ENCODE measurements around the gene SGF29. TPM values are rescaled to one million over a fixed set of nuclear protein-coding genes. Genes with fewer than 3 reads are reported as not detected.

The SGF29 gene
- total RNA-seq, 4 donors from 2014 or later, result 31.9 to 52.1 (median 36.1) TPM

- Histone ChIP-seq H3K27ac (no peak overlapping the region), H3K9me3 (no peaks in the 10 kb centered on the region), H3K4me1 (peaks cover 0 to 18% (median 0%) of the 10 kb centered on the region in 4 donors), H3K36me3 (peaks cover 0 to 1% (median 0%) of the 10 kb centered on the region in 3 donors), H3K4me3 (no peak overlapping the region), H3K27me3 (no peaks in the 10 kb centered on the region)
- 89 to 98% methylated on average over 2 of the region's 2 CpGs for WGBS, 2 donors
- TF ChIP-seq POLR2A (IDR thresholded peaks at IDR 0.05) (no peak), EP300 (IDR thresholded peaks at IDR 0.05) (no peak)
- TF ChIP-seq, protein P1, sequence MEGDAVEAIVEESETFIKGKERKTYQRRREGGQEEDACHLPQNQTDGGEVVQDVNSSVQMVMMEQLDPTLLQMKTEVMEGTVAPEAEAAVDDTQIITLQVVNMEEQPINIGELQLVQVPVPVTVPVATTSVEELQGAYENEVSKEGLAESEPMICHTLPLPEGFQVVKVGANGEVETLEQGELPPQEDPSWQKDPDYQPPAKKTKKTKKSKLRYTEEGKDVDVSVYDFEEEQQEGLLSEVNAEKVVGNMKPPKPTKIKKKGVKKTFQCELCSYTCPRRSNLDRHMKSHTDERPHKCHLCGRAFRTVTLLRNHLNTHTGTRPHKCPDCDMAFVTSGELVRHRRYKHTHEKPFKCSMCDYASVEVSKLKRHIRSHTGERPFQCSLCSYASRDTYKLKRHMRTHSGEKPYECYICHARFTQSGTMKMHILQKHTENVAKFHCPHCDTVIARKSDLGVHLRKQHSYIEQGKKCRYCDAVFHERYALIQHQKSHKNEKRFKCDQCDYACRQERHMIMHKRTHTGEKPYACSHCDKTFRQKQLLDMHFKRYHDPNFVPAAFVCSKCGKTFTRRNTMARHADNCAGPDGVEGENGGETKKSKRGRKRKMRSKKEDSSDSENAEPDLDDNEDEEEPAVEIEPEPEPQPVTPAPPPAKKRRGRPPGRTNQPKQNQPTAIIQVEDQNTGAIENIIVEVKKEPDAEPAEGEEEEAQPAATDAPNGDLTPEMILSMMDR (IDR thresholded peaks at IDR 0.05), result no peak
- no peak for DNase-seq (ENCODE audit: low spot score in 2 of 2)
Measured at GRCh38 chr16:28574925-28575324, 21.2 kb downstream of the SGF29 start.

DNA sequence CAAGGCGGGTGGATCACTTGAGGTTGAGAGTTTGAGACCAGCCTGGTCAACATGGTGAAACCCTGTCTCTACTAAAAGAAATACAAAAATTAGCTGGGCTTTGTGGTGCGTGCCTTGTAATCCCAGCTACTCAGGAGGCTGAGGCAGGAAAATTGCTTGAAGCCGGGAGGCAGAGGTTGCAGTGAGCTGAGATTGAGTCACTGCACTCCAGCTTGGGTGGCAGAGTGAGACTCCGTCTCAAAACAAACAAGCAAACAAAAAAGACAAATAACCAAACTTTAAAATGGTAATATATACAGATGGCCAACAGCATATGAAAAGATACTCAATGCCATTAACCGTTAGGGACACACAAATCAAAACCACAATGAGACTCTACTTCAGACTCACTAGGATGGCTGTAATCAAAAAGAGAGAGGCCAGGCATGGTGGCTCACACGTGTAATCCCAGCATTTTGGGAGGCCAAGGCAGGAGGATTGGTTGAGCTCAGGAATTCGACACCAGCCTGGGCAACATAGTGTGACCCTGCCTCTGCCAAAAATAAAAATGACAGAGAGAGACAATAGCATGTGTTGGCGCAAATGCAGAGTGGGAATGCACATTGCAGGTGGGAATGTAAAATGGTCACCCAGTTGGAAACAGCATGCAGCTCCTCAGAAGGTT is 21.9 kb downstream of the SGF29 start:
- H3K9me3 ChIP-seq, result no peaks in the 10 kb centered on the region
- 88 to 93% methylated on average over 8 of the region's 8 CpGs for WGBS, 2 donors
- TF ChIP-seq, protein P1 (IDR thresholded peaks at IDR 0.05), result no peak
- TF ChIP-seq POLR2A (IDR thresholded peaks at IDR 0.05), result no peak

GRCh38 chr16:28580726-28581315 is 27.1 kb downstream of the SGF29 start:
- TF ChIP-seq POLR2A (IDR thresholded peaks at IDR 0.05) (no peak), EP300 (IDR thresholded peaks at IDR 0.05) (no peak)
- TF ChIP-seq, protein P1 (IDR thresholded peaks at IDR 0.05), result no peak
- Histone ChIP-seq H3K4me1 (no peaks in the 10 kb centered on the region), H3K9me3 (no peaks in the 10 kb centered on the region), H3K4me3 (no peak overlapping the region), H3K27ac (no peak overlapping the region), H3K27me3 (no peaks in the 10 kb centered on the region), H3K36me3 (peaks cover 0 to 55% (median 0%) of the 10 kb centered on the region in 3 donors)
- WGBS, 2 donors, result 93 to 95% methylated on average over 15 of the region's 15 CpGs
- DNase-seq (ENCODE audit: low spot score in 2 of 2), result no peak

More for the DNA sequence above, 21.9 kb downstream of the SGF29 start:
- Histone ChIP-seq H3K27me3 (no peaks in the 10 kb centered on the region), H3K36me3 (peaks cover 0 to 6% (median 0%) of the 10 kb centered on the region in 3 donors), H3K4me1 (peaks cover 0 to 18% (median 0%) of the 10 kb centered on the region in 4 donors), H3K4me3 (no peak overlapping the region), H3K27ac (no peak overlapping the region)
- no peak for DNase-seq (ENCODE audit: low spot score in 2 of 2)

GRCh38 chr16:28585674-28586073 is 32.0 kb downstream of the SGF29 start:
- WGBS, 2 donors, result 86 to 90% methylated on average over 10 to 11 of the region's 11 CpGs
- H3K36me3 ChIP-seq, result peaks cover 0 to 97% (median 3%) of the 10 kb centered on the region in 3 donors

DNA sequence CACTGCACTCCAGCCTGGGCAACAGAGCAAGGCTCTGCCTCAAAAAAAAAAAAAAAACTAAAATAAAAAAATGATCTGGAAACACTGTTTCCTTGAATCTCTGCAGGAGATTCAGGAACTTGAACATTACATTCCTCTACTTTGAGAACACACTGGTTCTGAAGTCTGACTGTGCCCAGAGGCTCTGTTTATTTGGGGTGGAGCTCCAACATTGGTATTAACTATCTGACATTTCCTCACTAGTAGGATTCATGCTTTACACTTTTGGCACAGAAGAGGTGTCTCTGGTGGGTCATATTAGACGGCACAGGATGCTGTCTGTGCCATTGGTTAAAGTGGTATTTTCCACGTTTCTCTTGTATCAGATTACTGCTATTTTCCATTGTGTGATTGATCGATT is 32.7 kb downstream of the SGF29 start:
- H3K36me3 ChIP-seq, result peaks cover 0 to 97% (median 3%) of the 10 kb centered on the region in 3 donors
- H3K4me1 ChIP-seq, result no peaks in the 10 kb centered on the region
- H3K9me3 ChIP-seq, result no peaks in the 10 kb centered on the region
- 76 to 86% methylated on average over 3 of the region's 3 CpGs for WGBS, 2 donors
- DNase-seq (ENCODE audit: low spot score in 2 of 2), result no peak
- no peak overlapping the region for H3K27ac ChIP-seq
- no peak overlapping the region for H3K4me3 ChIP-seq
- no peaks in the 10 kb centered on the region for H3K27me3 ChIP-seq
- TF ChIP-seq EP300 (IDR thresholded peaks at IDR 0.05), result no peak
- TF ChIP-seq POLR2A (IDR thresholded peaks at IDR 0.05), result no peak
- TF ChIP-seq, protein P1 (IDR thresholded peaks at IDR 0.05), result no peak

More at GRCh38 chr16:28585674-28586073, 32.0 kb downstream of the SGF29 start:
- TF ChIP-seq, protein P1 (IDR thresholded peaks at IDR 0.05), result no peak
- TF ChIP-seq POLR2A (IDR thresholded peaks at IDR 0.05) (no peak), EP300 (IDR thresholded peaks at IDR 0.05) (no peak)
- DNase-seq (ENCODE audit: low spot score in 2 of 2), result no peak
- Histone ChIP-seq H3K9me3 (no peaks in the 10 kb centered on the region), H3K4me3 (no peak overlapping the region), H3K27me3 (no peaks in the 10 kb centered on the region), H3K27ac (no peak overlapping the region), H3K4me1 (no peaks in the 10 kb centered on the region)
